HepG2 (cell line): ENCODE data around the gene PDK1. TPM values are rescaled to one million over a fixed set of nuclear protein-coding genes. Genes with fewer than 3 reads are reported as not detected.

Experiments
- GFI1 ChIP-seq: sonication (generic); formaldehyde crosslinking; IDR thresholded peaks from 2 replicates; pipeline ENCODE4 v1.5.0; 2020; ENCODE audit warnings: missing genetic modification reagents, mild to moderate bottlenecking, borderline replicate concordance
- MXI1 ChIP-seq: IDR thresholded peaks from 3 replicates; pipeline ENCODE4 v1.6.1; 2012; ENCODE audit warnings: low read depth, low read length, inconsistent platforms, borderline replicate concordance
- MYC ChIP-seq: sonication (generic); formaldehyde crosslinking; IDR thresholded peaks from 2 replicates; pipeline ENCODE4 v1.9.0; 2021; ENCODE audit warnings: missing genetic modification reagents, borderline replicate concordance
- NFYC ChIP-seq: IDR thresholded peaks from 2 replicates; pipeline ENCODE4 v1.6.1; 2016; ENCODE audit warnings: missing genetic modification reagents, missing compliant biosample characterization
- NR2C2 ChIP-seq: sonication (generic); formaldehyde crosslinking; IDR thresholded peaks from 2 replicates; pipeline ENCODE4 v1.4.0; 2020; ENCODE audit warnings: missing genetic modification reagents, mild to moderate bottlenecking, moderate library complexity, borderline replicate concordance
- PHF5A ChIP-seq: IDR thresholded peaks from one replicate; pipeline ENCODE4 v1.6.1; 2018; ENCODE audit warnings: low read depth, missing genetic modification reagents; ENCODE audit not compliant: unreplicated experiment
- SP1 ChIP-seq, 2 experiments: fragments of 450-650 bp in 1 of 2; sonication (generic) in 1 of 2; formaldehyde crosslinking in 1 of 2; IDR thresholded peaks; 2 replicates each; pipeline versions ENCODE4 v1.4.0 to v1.6.1; 2016 to 2020; ENCODE audit warnings: missing genetic modification reagents in 1 of 2
- SRSF4 ChIP-seq: fragments of 200-400 bp; formaldehyde crosslinking; IDR thresholded peaks from one replicate; pipeline ENCODE4 v1.6.1; 2018; ENCODE audit warnings: mild to moderate bottlenecking, low read depth, low read length, moderate library complexity; ENCODE audit not compliant: poor library complexity, severe bottlenecking
- TCF7 ChIP-seq: sonication (generic); IDR thresholded peaks from 2 replicates; pipeline ENCODE4 v1.6.1; 2016; ENCODE audit warnings: antibody characterized with exemption, low read depth
- ZNF205 ChIP-seq: IDR thresholded peaks from 2 replicates; pipeline ENCODE4 v1.6.1; 2018; ENCODE audit warnings: missing biosample characterization, missing genetic modification reagents
- ZNF317 ChIP-seq: sonication (generic); formaldehyde crosslinking; IDR thresholded peaks from 2 replicates; pipeline ENCODE4 v1.5.0; 2020; ENCODE audit warnings: mild to moderate bottlenecking, missing genetic modification reagents
- ZNF33A ChIP-seq: sonication (generic); formaldehyde crosslinking; IDR thresholded peaks from 2 replicates; pipeline ENCODE4 v1.5.1; 2020; ENCODE audit warnings: missing genetic modification reagents, mild to moderate bottlenecking, moderate library complexity, borderline replicate concordance
- ZNF34 ChIP-seq: sonication (generic); formaldehyde crosslinking; IDR thresholded peaks from 2 replicates; pipeline ENCODE4 v1.4.0; 2020; ENCODE audit warnings: mild to moderate bottlenecking, missing genetic modification reagents, borderline replicate concordance
- ZNF383 ChIP-seq: sonication (generic); formaldehyde crosslinking; IDR thresholded peaks from 2 replicates; pipeline ENCODE4 v1.4.0; 2020; ENCODE audit warnings: missing genetic modification reagents, mild to moderate bottlenecking, borderline replicate concordance
- polyA plus RNA-seq, 8 experiments: library from polyadenylated mRNA; depleted of rRNA in 3 of 8; stranded (reverse) in 7 of 8; unstranded in 1 of 8; fragments of >200 nt; fragmentation: Illumina TruSeq in 4 of 8; extraction: Trizol in 4 of 8; gene quantifications; 2 replicates each; pipeline versions ENCODE4 v1.2.1 to v1.2.3, GENCODE V29; 2011 to 2016; ENCODE audit warnings: low read depth in 4 of 8, missing spikeins in 1 of 8, mixed read lengths in 1 of 8; ENCODE audit not compliant: insufficient read depth in 1 of 8
- total RNA-seq, 5 experiments: library from RNA; depleted of rRNA; stranded (reverse); fragments of >200 nt; fragmentation: Illumina TruSeq; extraction: Trizol; gene quantifications; 2 replicates each; pipeline ENCODE4 v1.2.3, GENCODE V29; 2016; ENCODE audit warnings: low read depth in 1 of 5
- TF ChIP-seq, protein P1 (sequence below): sonication (generic); formaldehyde crosslinking; IDR thresholded peaks from 2 replicates; pipeline ENCODE4 v1.5.1; 2020; ENCODE audit warnings: missing genetic modification reagents, mild to moderate bottlenecking, borderline replicate concordance
- TF ChIP-seq, protein P2 (sequence below): sonication (generic); formaldehyde crosslinking; IDR thresholded peaks from 2 replicates; pipeline ENCODE4 v1.4.0; 2020; ENCODE audit warnings: mild to moderate bottlenecking, missing genetic modification reagents
- TF ChIP-seq, protein P3 (sequence below): sonication (generic); formaldehyde crosslinking; IDR thresholded peaks from 2 replicates; pipeline ENCODE4 v1.4.0; 2020; ENCODE audit warnings: missing genetic modification reagents
- TF ChIP-seq, protein P4 (sequence below): sonication (generic); formaldehyde crosslinking; IDR thresholded peaks from 2 replicates; pipeline ENCODE4 v1.4.0; 2020; ENCODE audit warnings: missing genetic modification reagents
- TF ChIP-seq, protein P5 (sequence below): sonication (generic); formaldehyde crosslinking; IDR thresholded peaks from 2 replicates; pipeline ENCODE4 v1.8.1; 2023; ENCODE audit warnings: mild to moderate bottlenecking, inconsistent platforms, moderate library complexity, missing genetic modification reagents, borderline replicate concordance

The PDK1 gene
- total and polyA plus RNA-seq, 2 of the 13 experiments (the other 11 are each of a cell fraction or from before 2014, with no cell fraction given) = 11.9 to 96.9 TPM

DNA sequence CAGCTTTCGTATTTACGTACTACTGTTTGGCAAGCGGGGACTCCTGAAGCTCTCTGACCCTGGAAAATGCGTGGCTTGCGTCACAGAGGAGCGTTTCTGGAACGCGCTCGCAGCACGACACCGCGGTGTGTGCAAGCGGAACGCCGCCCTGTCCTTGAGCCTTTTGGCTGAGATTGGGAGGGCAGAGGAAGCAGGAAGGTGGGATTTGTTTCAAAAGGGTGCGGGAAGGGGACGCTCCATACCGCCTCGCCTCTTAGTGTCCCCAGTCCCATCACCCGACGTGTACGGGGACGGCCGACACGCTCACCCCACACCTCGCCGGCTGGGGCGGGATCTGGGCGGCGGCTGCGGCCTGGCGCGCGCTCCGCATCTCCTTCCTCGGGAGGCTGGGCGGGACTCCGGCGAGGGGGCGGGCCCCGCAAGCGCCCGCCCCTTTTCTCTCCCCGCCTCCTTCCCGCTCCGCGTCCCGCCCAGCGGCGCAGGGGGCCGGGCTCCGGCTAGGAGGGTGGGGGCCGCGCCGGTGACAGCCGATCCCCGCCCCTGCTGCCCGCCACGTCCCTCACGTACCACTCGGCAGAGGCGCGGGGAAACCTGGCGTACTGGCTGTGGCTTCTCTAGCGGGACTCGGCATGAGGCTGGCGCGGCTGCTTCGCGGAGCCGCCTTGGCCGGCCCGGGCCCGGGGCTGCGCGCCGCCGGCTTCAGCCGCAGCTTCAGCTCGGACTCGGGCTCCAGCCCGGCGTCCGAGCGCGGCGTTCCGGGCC is at the start of gene PDK1 (continued):
- TF ChIP-seq, protein P1, sequence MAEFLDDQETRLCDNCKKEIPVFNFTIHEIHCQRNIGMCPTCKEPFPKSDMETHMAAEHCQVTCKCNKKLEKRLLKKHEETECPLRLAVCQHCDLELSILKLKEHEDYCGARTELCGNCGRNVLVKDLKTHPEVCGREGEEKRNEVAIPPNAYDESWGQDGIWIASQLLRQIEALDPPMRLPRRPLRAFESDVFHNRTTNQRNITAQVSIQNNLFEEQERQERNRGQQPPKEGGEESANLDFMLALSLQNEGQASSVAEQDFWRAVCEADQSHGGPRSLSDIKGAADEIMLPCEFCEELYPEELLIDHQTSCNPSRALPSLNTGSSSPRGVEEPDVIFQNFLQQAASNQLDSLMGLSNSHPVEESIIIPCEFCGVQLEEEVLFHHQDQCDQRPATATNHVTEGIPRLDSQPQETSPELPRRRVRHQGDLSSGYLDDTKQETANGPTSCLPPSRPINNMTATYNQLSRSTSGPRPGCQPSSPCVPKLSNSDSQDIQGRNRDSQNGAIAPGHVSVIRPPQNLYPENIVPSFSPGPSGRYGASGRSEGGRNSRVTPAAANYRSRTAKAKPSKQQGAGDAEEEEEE (CRISPR knock-in tag) = peak; percentile 53; the same call in 1 of the 2 replicates
- TF ChIP-seq SRSF4 (no peak), ZNF317 (CRISPR knock-in tag) (peak; percentile 88; the same call in 1 of the 2 replicates), GFI1 (CRISPR knock-in tag) (peak; percentile 37; the same call in 1 of the 2 replicates), SP1 (IDR thresholded peaks at IDR 0.05) (peak; percentile 39; the same call in 1 of the 2 replicates), SP1 (CRISPR knock-in tag; IDR thresholded peaks at IDR 0.05) (peak; percentile 83), NR2C2 (peak; percentile 73), ZNF383 (CRISPR knock-in tag) (0 out of 2 replicates have a peak, but pooled peaks have one; percentile 5), ZNF205 (peak; percentile 94), NFYC (peak; percentile 49; the same call in 1 of the 2 replicates), PHF5A (CRISPR knock-in tag) (peak; percentile 29), ZNF33A (CRISPR knock-in tag) (no peak), ZNF34 (CRISPR knock-in tag) (no peak; the same call in 1 of the 2 replicates), MXI1 (peak; percentile 91; the same call in 2 of the 3 replicates), MYC (CRISPR knock-in tag) (peak; percentile 78; the same call in 1 of the 2 replicates), TCF7 (no peak; the same call in 1 of the 2 replicates)
- TF ChIP-seq, protein P2, sequence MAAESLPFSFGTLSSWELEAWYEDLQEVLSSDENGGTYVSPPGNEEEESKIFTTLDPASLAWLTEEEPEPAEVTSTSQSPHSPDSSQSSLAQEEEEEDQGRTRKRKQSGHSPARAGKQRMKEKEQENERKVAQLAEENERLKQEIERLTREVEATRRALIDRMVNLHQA = no peak; the same call in 1 of the 2 replicates
- TF ChIP-seq, protein P3, sequence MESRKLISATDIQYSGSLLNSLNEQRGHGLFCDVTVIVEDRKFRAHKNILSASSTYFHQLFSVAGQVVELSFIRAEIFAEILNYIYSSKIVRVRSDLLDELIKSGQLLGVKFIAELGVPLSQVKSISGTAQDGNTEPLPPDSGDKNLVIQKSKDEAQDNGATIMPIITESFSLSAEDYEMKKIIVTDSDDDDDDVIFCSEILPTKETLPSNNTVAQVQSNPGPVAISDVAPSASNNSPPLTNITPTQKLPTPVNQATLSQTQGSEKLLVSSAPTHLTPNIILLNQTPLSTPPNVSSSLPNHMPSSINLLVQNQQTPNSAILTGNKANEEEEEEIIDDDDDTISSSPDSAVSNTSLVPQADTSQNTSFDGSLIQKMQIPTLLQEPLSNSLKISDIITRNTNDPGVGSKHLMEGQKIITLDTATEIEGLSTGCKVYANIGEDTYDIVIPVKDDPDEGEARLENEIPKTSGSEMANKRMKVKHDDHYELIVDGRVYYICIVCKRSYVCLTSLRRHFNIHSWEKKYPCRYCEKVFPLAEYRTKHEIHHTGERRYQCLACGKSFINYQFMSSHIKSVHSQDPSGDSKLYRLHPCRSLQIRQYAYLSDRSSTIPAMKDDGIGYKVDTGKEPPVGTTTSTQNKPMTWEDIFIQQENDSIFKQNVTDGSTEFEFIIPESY (CRISPR knock-in tag) = peak; percentile 75; the same call in 1 of the 2 replicates
- TF ChIP-seq, protein P4, sequence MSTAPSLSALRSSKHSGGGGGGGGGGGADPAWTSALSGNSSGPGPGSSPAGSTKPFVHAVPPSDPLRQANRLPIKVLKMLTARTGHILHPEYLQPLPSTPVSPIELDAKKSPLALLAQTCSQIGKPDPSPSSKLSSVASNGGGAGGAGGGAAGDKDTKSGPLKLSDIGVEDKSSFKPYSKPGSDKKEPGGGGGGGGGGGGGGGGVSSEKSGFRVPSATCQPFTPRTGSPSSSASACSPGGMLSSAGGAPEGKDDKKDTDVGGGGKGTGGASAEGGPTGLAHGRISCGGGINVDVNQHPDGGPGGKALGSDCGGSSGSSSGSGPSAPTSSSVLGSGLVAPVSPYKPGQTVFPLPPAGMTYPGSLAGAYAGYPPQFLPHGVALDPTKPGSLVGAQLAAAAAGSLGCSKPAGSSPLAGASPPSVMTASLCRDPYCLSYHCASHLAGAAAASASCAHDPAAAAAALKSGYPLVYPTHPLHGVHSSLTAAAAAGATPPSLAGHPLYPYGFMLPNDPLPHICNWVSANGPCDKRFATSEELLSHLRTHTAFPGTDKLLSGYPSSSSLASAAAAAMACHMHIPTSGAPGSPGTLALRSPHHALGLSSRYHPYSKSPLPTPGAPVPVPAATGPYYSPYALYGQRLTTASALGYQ = no peak; the same call in 1 of the 2 replicates
- TF ChIP-seq, protein P5, sequence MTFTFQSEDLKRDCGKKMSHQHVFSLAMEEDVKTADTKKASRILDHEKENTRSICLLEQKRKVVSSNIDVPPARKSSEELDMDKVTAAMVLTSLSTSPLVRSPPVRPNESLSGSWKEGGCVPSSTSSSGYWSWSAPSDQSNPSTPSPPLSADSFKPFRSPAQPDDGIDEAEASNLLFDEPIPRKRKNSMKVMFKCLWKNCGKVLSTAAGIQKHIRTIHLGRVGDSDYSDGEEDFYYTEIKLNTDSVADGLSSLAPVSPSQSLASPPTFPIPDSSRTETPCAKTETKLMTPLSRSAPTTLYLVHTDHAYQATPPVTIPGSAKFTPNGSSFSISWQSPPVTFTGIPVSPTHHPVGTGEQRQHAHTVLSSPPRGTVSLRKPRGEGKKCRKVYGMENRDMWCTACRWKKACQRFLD (CRISPR knock-in tag) = peak; percentile 85; the same call in 1 of the 2 replicates
